Measurements from ENCODE around the gene TBC1D10B. TPM values are rescaled to one million over a fixed set of nuclear protein-coding genes. Genes with fewer than 3 reads are reported as not detected.

The TBC1D10B gene
- total RNA-seq, 1 donor from 2014 or later: 8.2 TPM

DNA sequence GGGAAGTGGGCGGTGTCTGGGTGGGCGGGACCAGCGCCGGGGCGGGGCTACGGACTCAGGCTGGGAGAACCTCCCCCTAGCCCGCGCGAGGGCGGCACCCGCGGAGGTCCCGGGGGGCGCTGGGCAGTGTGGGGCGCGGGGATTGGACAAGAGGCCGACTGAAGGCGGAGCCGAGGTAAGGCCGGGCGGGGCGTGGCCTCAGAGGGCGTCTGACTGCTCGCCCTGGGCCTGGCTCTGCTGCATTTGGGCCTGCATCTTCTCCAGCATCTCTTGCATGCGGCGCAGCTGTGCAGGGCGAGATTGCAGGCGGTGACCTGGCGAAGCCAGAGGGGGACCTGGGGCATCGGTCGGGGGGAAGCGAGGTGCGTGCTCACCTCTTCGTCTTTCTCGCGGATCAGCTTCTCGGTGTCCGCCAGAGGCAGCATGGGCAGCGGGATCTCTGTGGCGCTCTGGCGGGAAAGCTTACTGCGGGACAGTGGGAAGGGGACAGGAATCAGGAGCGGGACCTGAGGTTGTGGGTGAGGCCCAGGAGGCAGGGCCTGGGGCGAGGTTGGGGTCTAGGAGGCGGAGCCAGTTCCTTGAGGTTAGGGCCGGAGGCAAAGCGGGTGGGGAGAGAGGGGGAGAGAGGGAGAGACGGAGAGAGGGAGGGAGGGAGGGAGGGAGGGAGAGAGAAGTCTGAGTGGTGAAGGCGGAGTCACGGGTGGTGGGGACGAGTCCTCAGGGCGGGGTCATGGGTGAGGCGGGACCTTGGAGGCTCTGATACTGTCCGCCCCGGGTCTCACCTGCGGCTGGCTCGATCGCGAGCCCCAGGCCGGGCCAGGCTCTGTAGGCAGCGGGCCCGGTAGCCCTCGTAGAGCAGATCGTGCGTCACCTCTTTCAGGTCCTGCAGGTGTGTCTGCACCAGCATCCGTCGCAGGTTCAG, 8.2 kb upstream of the TBC1D10B start:
- H3K4me3 Mint-ChIP-seq: peak overlapping the region; percentile 95
- Histone ChIP-seq H3K79me2 (ENCODE audit: low read depth) (peaks cover 16% of the 10 kb centered on the region), H3K9ac (peak overlapping the region; percentile 53), H3K4me1 (peaks cover 19% of the 10 kb centered on the region), H3K9me3 (ENCODE audit: low read depth) (no peaks in the 10 kb centered on the region), H4K20me1 (ENCODE audit: low read depth) (peaks cover 6% of the 10 kb centered on the region), H2AFZ (replicated peaks) (peak overlapping the region; percentile 13), H3F3A (ENCODE audit: low read depth) (peaks cover 27% of the 10 kb centered on the region), H3K27ac (peak overlapping the region; percentile 99), H3K4me2 (peak overlapping the region; percentile 79), H3K4me3 (peak overlapping the region; percentile 62), H3K36me3 (no peaks in the 10 kb centered on the region), H3K27me3 (no peaks in the 10 kb centered on the region)
- H3K36me3 Mint-ChIP-seq: peaks cover 3% of the 10 kb centered on the region
- H3K9me3 Mint-ChIP-seq: no peaks in the 10 kb centered on the region
- peaks cover 31% of the 10 kb centered on the region for H3K4me1 Mint-ChIP-seq
- peak overlapping the region; percentile 94 for H3K27ac Mint-ChIP-seq
- TF ChIP-seq EZH2 (IDR thresholded peaks at IDR 0.05): no peak
- no peak for TF ChIP-seq EZH2phosphoT487 (IDR thresholded peaks at IDR 0.05)
- peak; percentile 30 for TF ChIP-seq CTCF (IDR thresholded peaks at IDR 0.05)
- H3K27me3 Mint-ChIP-seq (ENCODE audit: insufficient read depth, low read depth): no peaks in the 10 kb centered on the region
- peak; percentile 100 for DNase-seq (ENCODE audit: low spot score)

- Mint-ChIP-seq H3K9me3 (no peaks in the 10 kb centered on the region), H3K27me3 (ENCODE audit: insufficient read depth, low read depth) (no peaks in the 10 kb centered on the region), H3K36me3 (peaks cover 3% of the 10 kb centered on the region), H3K27ac (peak overlapping the region; percentile 91), H3K4me1 (peaks cover 31% of the 10 kb centered on the region), H3K4me3 (peak overlapping the region; percentile 95)
- H3K9me3 ChIP-seq (ENCODE audit: low read depth): no peaks in the 10 kb centered on the region
- TF ChIP-seq EZH2 (IDR thresholded peaks at IDR 0.05) (no peak), EZH2phosphoT487 (IDR thresholded peaks at IDR 0.05) (no peak), CTCF (IDR thresholded peaks at IDR 0.05) (no peak)
- H2AFZ ChIP-seq (replicated peaks): peak overlapping the region; percentile 63
- peak overlapping the region; percentile 62 for H3K4me3 ChIP-seq
- peaks cover 16% of the 10 kb centered on the region for H3K79me2 ChIP-seq (ENCODE audit: low read depth)
- DNase-seq (ENCODE audit: low spot score): peak; percentile 92
- H3K4me1 ChIP-seq: peaks cover 19% of the 10 kb centered on the region
- peak overlapping the region; percentile 99 for H3K27ac ChIP-seq
- H3F3A ChIP-seq (ENCODE audit: low read depth): peaks cover 27% of the 10 kb centered on the region
- peak overlapping the region; percentile 79 for H3K4me2 ChIP-seq
- H4K20me1 ChIP-seq (ENCODE audit: low read depth): peaks cover 6% of the 10 kb centered on the region
- no peaks in the 10 kb centered on the region for H3K36me3 ChIP-seq
- H3K9ac ChIP-seq: peak overlapping the region; percentile 47
- no peaks in the 10 kb centered on the region for H3K27me3 ChIP-seq
Measured at GRCh38 chr16:30377812-30378235, 7.5 kb upstream of the TBC1D10B start.

- peaks cover 6% of the 10 kb centered on the region for H4K20me1 ChIP-seq (ENCODE audit: low read depth)
- peak; percentile 38 for DNase-seq (ENCODE audit: low spot score)
- H3F3A ChIP-seq (ENCODE audit: low read depth): peaks cover 27% of the 10 kb centered on the region
- H2AFZ ChIP-seq (replicated peaks): no peak overlapping the region
- peaks cover 19% of the 10 kb centered on the region for H3K4me1 ChIP-seq
- peaks cover 3% of the 10 kb centered on the region for H3K36me3 Mint-ChIP-seq
- H3K27me3 Mint-ChIP-seq (ENCODE audit: insufficient read depth, low read depth): no peaks in the 10 kb centered on the region
- no peaks in the 10 kb centered on the region for H3K36me3 ChIP-seq
- peaks cover 34% of the 10 kb centered on the region for H3K4me1 Mint-ChIP-seq
- H3K4me3 Mint-ChIP-seq: peak overlapping the region; percentile 95
- H3K9ac ChIP-seq: no peak overlapping the region
- TF ChIP-seq CTCF (IDR thresholded peaks at IDR 0.05) (no peak), EZH2 (IDR thresholded peaks at IDR 0.05) (no peak), EZH2phosphoT487 (IDR thresholded peaks at IDR 0.05) (no peak)
- H3K4me2 ChIP-seq: peak overlapping the region; percentile 79
- no peaks in the 10 kb centered on the region for H3K27me3 ChIP-seq
- no peaks in the 10 kb centered on the region for H3K9me3 ChIP-seq (ENCODE audit: low read depth)
- peak overlapping the region; percentile 62 for H3K4me3 ChIP-seq
- H3K27ac Mint-ChIP-seq: peak overlapping the region; percentile 91
- peaks cover 16% of the 10 kb centered on the region for H3K79me2 ChIP-seq (ENCODE audit: low read depth)
- H3K9me3 Mint-ChIP-seq: no peaks in the 10 kb centered on the region
- peak overlapping the region; percentile 99 for H3K27ac ChIP-seq
Measured at GRCh38 chr16:30377050-30377811, 6.9 kb upstream of the TBC1D10B start.

All from neural progenitor cell (in vitro differentiated cells).